Skeletal muscle cell (primary cell): ENCODE results near the gene TCEA3.
"Not testable (repeated sequence)": the region's sequence is repeated elsewhere in the genome, so short reads cannot be mapped to it uniquely, and the experiment has no call there.

Experiments used
- DNase-seq: peaks from one replicate; pipeline ENCODE4 v3.0.0-alpha.2; 2010; ENCODE audit warnings: low read depth
- H3K4me3 ChIP-seq: 2 replicates; pipeline ENCODE4 v1.5.1; 2011; ENCODE audit warnings: low read depth, mild to moderate bottlenecking, control low read depth, low read length, moderate library complexity

The TCEA3 gene

GRCh38 chr1:23399229-23399628 is 25.3 kb downstream of the TCEA3 start:
- no peak overlapping the region for H3K4me3 ChIP-seq
- no peak for DNase-seq

- no peak overlapping the region for H3K4me3 ChIP-seq
- no peak for DNase-seq
Measured at GRCh38 chr1:23397908-23398307, 26.6 kb downstream of the TCEA3 start.

- H3K4me3 ChIP-seq = no peak overlapping the region
- no peak for DNase-seq
Measured at GRCh38 chr1:23396380-23396779, 28.2 kb downstream of the TCEA3 start.

- H3K4me3 ChIP-seq = no peak overlapping the region
- DNase-seq = no peak
Measured at GRCh38 chr1:23395849-23396248, 28.7 kb downstream of the TCEA3 start.

GRCh38 chr1:23395154-23395724 is 29.3 kb downstream of the TCEA3 start:
- no peak for DNase-seq
- H3K4me3 ChIP-seq = no peak overlapping the region

GRCh38 chr1:23394684-23395083 is 29.9 kb downstream of the TCEA3 start:
- peak; percentile 60 for DNase-seq
- no peak overlapping the region for H3K4me3 ChIP-seq

GRCh38 chr1:23394181-23394580 is 30.4 kb downstream of the TCEA3 start:
- H3K4me3 ChIP-seq = no peak overlapping the region
- peak; percentile 90 for DNase-seq

GRCh38 chr1:23393706-23394105 is 30.8 kb downstream of the TCEA3 start:
- DNase-seq = peak; percentile 54
- no peak overlapping the region for H3K4me3 ChIP-seq

- H3K4me3 ChIP-seq = no peak overlapping the region
- no peak for DNase-seq
Measured at GRCh38 chr1:23392125-23392855, 32.3 kb downstream of the TCEA3 start.

GRCh38 chr1:23389837-23390321 is 34.7 kb downstream of the TCEA3 start:
- no peak overlapping the region for H3K4me3 ChIP-seq
- DNase-seq = no peak

- DNase-seq = no peak
- no peak overlapping the region for H3K4me3 ChIP-seq
Measured at GRCh38 chr1:23387494-23387893, 37.1 kb downstream of the TCEA3 start.

GRCh38 chr1:23385119-23385621 is 39.4 kb downstream of the TCEA3 start:
- DNase-seq = no peak
- no peak overlapping the region for H3K4me3 ChIP-seq

- DNase-seq = no peak
- no peak overlapping the region for H3K4me3 ChIP-seq
Measured at GRCh38 chr1:23384312-23385058, 40.1 kb downstream of the TCEA3 start.

GRCh38 chr1:23383577-23384311 is 40.8 kb downstream of the TCEA3 start:
- DNase-seq = no peak
- H3K4me3 ChIP-seq = no peak overlapping the region

- no peak overlapping the region for H3K4me3 ChIP-seq
- DNase-seq = no peak
Measured at GRCh38 chr1:23381233-23381885, 43.2 kb downstream of the TCEA3 start.

GRCh38 chr1:23380719-23381118 is 43.8 kb downstream of the TCEA3 start:
- H3K4me3 ChIP-seq = no peak overlapping the region
- no peak for DNase-seq

GRCh38 chr1:23380236-23380635 is 44.3 kb downstream of the TCEA3 start:
- H3K4me3 ChIP-seq, DNase-seq: not testable (repeated sequence)

- no peak overlapping the region for H3K4me3 ChIP-seq
- DNase-seq = no peak
Measured at GRCh38 chr1:23376890-23377811, 47.4 kb downstream of the TCEA3 start.
